ENCODE measurements around the gene TEX2. TPM values are rescaled to one million over a fixed set of nuclear protein-coding genes. Genes with fewer than 3 reads are reported as not detected.

TEX2 gene
- total and polyA plus RNA-seq, 8 donors, result 8.9 to 30.3 (median 22.4) TPM

- intact Hi-C loops (cut with DNase I), result no loop called here
- Histone ChIP-seq H3K36me3 (no peaks in the 10 kb centered on the region), H3K4me3 (no peak overlapping the region), H3K27me3 (no peaks in the 10 kb centered on the region), H3K27ac (peak overlapping the region in 2 of 4 donors; percentile 19 to 70), H3K9me3 (no peaks in the 10 kb centered on the region), H3K4me1 (peaks cover 58 to 92% (median 66%) of the 10 kb centered on the region in 3 donors)
- ATAC-seq (no peak), FAIRE-seq (no peak), DNase-seq (no peak)
- no peak for TF ChIP-seq CTCF (IDR thresholded peaks at IDR 0.05)
- WGBS, 2 donors, result 68 to 82% methylated on average over 4 of the region's 4 CpGs
Observed at GRCh38 chr17:64111831-64112230, 151.2 kb downstream of the TEX2 start.

GRCh38 chr17:64110379-64111152 lies 152.5 kb downstream of the TEX2 start:
- H3K36me3 ChIP-seq, result no peaks in the 10 kb centered on the region
- ATAC-seq (no peak), FAIRE-seq (no peak), DNase-seq (no peak)
- peak overlapping the region in 1 of 4 donors; percentile 70 for H3K27ac ChIP-seq
- intact Hi-C loops (cut with DNase I), result no loop called here
- WGBS, 2 donors, result 57 to 60% methylated on average over 12 of the region's 12 CpGs
- no peaks in the 10 kb centered on the region for H3K27me3 ChIP-seq
- peaks cover 59 to 91% (median 75%) of the 10 kb centered on the region in 3 donors for H3K4me1 ChIP-seq
- no peak overlapping the region for H3K4me3 ChIP-seq
- TF ChIP-seq CTCF (IDR thresholded peaks at IDR 0.05), result no peak
- no peaks in the 10 kb centered on the region for H3K9me3 ChIP-seq

GRCh38 chr17:64109400-64109799 lies 153.7 kb downstream of the TEX2 start:
- intact Hi-C loops (cut with DNase I), result no loop called here
- Histone ChIP-seq H3K4me3 (no peak overlapping the region), H3K4me1 (peaks cover 54 to 92% (median 75%) of the 10 kb centered on the region in 3 donors), H3K27ac (peak overlapping the region in 2 of 4 donors; percentile 25 to 70), H3K36me3 (no peaks in the 10 kb centered on the region), H3K27me3 (no peaks in the 10 kb centered on the region), H3K9me3 (no peaks in the 10 kb centered on the region)
- ATAC-seq, result no peak
- no peak for FAIRE-seq
- DNase-seq, result no peak
- WGBS, 2 donors, result 86 to 93% methylated on average over 5 of the region's 5 CpGs
- TF ChIP-seq CTCF (IDR thresholded peaks at IDR 0.05), result no peak

- H3K4me1 ChIP-seq, result peaks cover 48 to 83% (median 63%) of the 10 kb centered on the region in 3 donors
- WGBS, 2 donors, result 43% methylated on average over 5 of the region's 5 CpGs
- ATAC-seq (peak; percentile 74 to 87 (median 80)), DNase-seq (peak in 2 of 6 donors; percentile 59 to 62), FAIRE-seq (no peak)
- H3K4me3 ChIP-seq, result no peak overlapping the region
- peak overlapping the region in 3 of 4 donors; percentile 1 to 70 (median 70) for H3K27ac ChIP-seq
- H3K36me3 ChIP-seq, result no peaks in the 10 kb centered on the region
- H3K27me3 ChIP-seq, result no peaks in the 10 kb centered on the region
- no peak for TF ChIP-seq CTCF (IDR thresholded peaks at IDR 0.05)
- intact Hi-C loops (cut with DNase I), result no loop called here
- H3K9me3 ChIP-seq, result no peaks in the 10 kb centered on the region
Observed at GRCh38 chr17:64107500-64108236, 155.4 kb downstream of the TEX2 start.
